CD4-positive, alpha-beta T cell (primary cell): ENCODE data around the gene HABP4. TPM values are rescaled to one million over a fixed set of nuclear protein-coding genes. Genes with fewer than 3 reads are reported as not detected.
"Not testable (repeated sequence)": the region's sequence is repeated elsewhere in the genome, so short reads cannot be mapped to it uniquely, and the experiment has no call there.

ENCODE experiments used
- ATAC-seq: fragments of 200-7000 bp; cut with Tn5 transposase; one replicate; pipeline ENCODE4 v1.10.0; 2022; ENCODE audit warnings: mild to moderate bottlenecking; ENCODE audit not compliant: poor library complexity
- CTCF ChIA-PET: fragments of 350-600 bp; sonication (Branson Sonifier 250); formaldehyde crosslinking; loops from one replicate; lab custom pipeline; 2021; ENCODE audit warnings: antibody characterized with exemption, inconsistent platforms; lab: Charles Lee
- POLR2A ChIA-PET: fragments of 350-600 bp; sonication (Branson Sonifier 250); formaldehyde crosslinking; loops from one replicate; lab custom pipeline; 2021; ENCODE audit warnings: antibody characterized with exemption, inconsistent platforms; lab: Charles Lee
- DNase-seq, 14 experiments: peaks; one replicate each; pipeline ENCODE4 v3.0.0-alpha.2; 2013 to 2020; ENCODE audit warnings: mixed read lengths in 2 of 14
- H3K27ac ChIP-seq, 2 donors: one replicate each; pipeline versions ENCODE4 v1.5.1 to v1.7.0; 2013; ENCODE audit warnings: low read length in 2 of 2, low read depth in 1 of 2, mild to moderate bottlenecking in 1 of 2
- H3K27me3 ChIP-seq, 2 experiments: 1 replicate in 1 of 2; 2 replicates in 1 of 2; pipeline versions ENCODE4 v1.6.1 to v1.7.0; 2013; ENCODE audit warnings: low read length in 2 of 2, control low read depth in 1 of 2, mild to moderate bottlenecking in 1 of 2, moderate library complexity in 1 of 2; ENCODE audit not compliant: insufficient read depth in 2 of 2, control insufficient read depth in 1 of 2
- H3K36me3 ChIP-seq: one replicate; pipeline ENCODE4 v1.6.1; 2013; ENCODE audit warnings: low read length, control low read depth; ENCODE audit not compliant: insufficient read depth
- H3K4me1 ChIP-seq: one replicate; pipeline ENCODE4 v1.6.1; 2013; ENCODE audit warnings: low read length, control low read depth; ENCODE audit not compliant: insufficient read depth
- H3K4me3 ChIP-seq: one replicate; pipeline ENCODE4 v1.5.1; 2013; ENCODE audit warnings: mild to moderate bottlenecking, low read length, moderate library complexity
- H3K9me3 ChIP-seq, 2 experiments: 1 replicate in 1 of 2; 2 replicates in 1 of 2; pipeline versions ENCODE4 v1.6.1 to v1.7.0; 2013; ENCODE audit warnings: low read length in 2 of 2, mild to moderate bottlenecking in 2 of 2, control low read depth in 1 of 2, moderate library complexity in 1 of 2; ENCODE audit not compliant: control insufficient read depth in 1 of 2, insufficient read depth in 1 of 2
- H3K27ac Mint-ChIP-seq: one replicate; pipeline ENCODE4 v1.8.0; 2020; ENCODE audit warnings: mixed read lengths
- H3K27me3 Mint-ChIP-seq: one replicate; pipeline ENCODE4 v1.8.0; 2021; ENCODE audit warnings: mixed read lengths
- H3K36me3 Mint-ChIP-seq: one replicate; pipeline ENCODE4 v1.8.0; 2021; ENCODE audit warnings: low read depth, mixed read lengths
- H3K4me1 Mint-ChIP-seq: one replicate; pipeline ENCODE4 v1.8.0; 2021; ENCODE audit warnings: low read depth, mixed read lengths
- H3K4me3 Mint-ChIP-seq: one replicate; pipeline ENCODE4 v1.8.0; 2020; ENCODE audit warnings: mild to moderate bottlenecking, mixed read lengths
- H3K9me3 Mint-ChIP-seq: one replicate; pipeline ENCODE4 v1.8.0; 2020; ENCODE audit warnings: mixed read lengths
- CTCF ChIP-seq: fragments of 200-600 bp; IDR thresholded peaks from one replicate; pipeline ENCODE4 v1.8.0; 2022; ENCODE audit warnings: antibody characterized with exemption, mild to moderate bottlenecking
- intact Hi-C, 2 experiments: fragments of 100-400 bp; cut with DNase I in 1 of 2; cut with micrococcal nuclease in 1 of 2; formaldehyde crosslinking; loops; one replicate each; pipeline versions ENCODE4 v1.15.1 to v1.9.0; 2023 to 2025; cut with DNase I, micrococcal nuclease
- total RNA-seq, 174 experiments: library from RNA in 2 of 174; stranded (reverse) in 2 of 174; gene quantifications; one replicate each; pipeline ENCODE4 v1.2.3 and lab custom pipeline; 2021 to 2026

The HABP4 gene
- total RNA-seq, 2 experiments from 2014 or later = 29.7 to 31.7 TPM

- no peak overlapping the region for H3K4me3 ChIP-seq
- no peaks in the 10 kb centered on the region for H3K4me1 ChIP-seq
- ChIA-PET POLR2A (no interaction called here), CTCF (interaction anchor here (0.9 kb wide), 1 partner anchor 173 kb away, joined by 3 read pairs; no protein-coding TSS in a partner anchor)
- no peak overlapping the region for H3K4me3 Mint-ChIP-seq
- H3K36me3 Mint-ChIP-seq = no peaks in the 10 kb centered on the region
- H3K36me3 ChIP-seq = no peaks in the 10 kb centered on the region
- no peaks in the 10 kb centered on the region for H3K9me3 ChIP-seq
- H3K9me3 Mint-ChIP-seq = no peaks in the 10 kb centered on the region
- DNase-seq = no peak
- no peaks in the 10 kb centered on the region for H3K4me1 Mint-ChIP-seq
- no peaks in the 10 kb centered on the region for H3K27me3 ChIP-seq
- no peaks in the 10 kb centered on the region for H3K27me3 Mint-ChIP-seq
- H3K27ac Mint-ChIP-seq = no peak overlapping the region
- TF ChIP-seq CTCF = no peak
- intact Hi-C loops = no loop called here
- ATAC-seq = no peak
- no peak overlapping the region for H3K27ac ChIP-seq
Observed at GRCh38 chr9:96500696-96501632, 51.0 kb downstream of the HABP4 start.

GRCh38 chr9:96501633-96502538, 51.9 kb downstream of the HABP4 start:
- Histone ChIP-seq H3K27ac (no peak overlapping the region), H3K4me1 (no peaks in the 10 kb centered on the region), H3K27me3 (no peaks in the 10 kb centered on the region), H3K36me3 (no peaks in the 10 kb centered on the region), H3K9me3 (no peaks in the 10 kb centered on the region), H3K4me3 (no peak overlapping the region)
- H3K4me1 Mint-ChIP-seq = no peaks in the 10 kb centered on the region
- no peaks in the 10 kb centered on the region for H3K36me3 Mint-ChIP-seq
- H3K27me3 Mint-ChIP-seq = no peaks in the 10 kb centered on the region
- ChIA-PET POLR2A (no interaction called here), CTCF (no interaction called here)
- intact Hi-C loops = no loop called here
- no peak overlapping the region for H3K4me3 Mint-ChIP-seq
- H3K27ac Mint-ChIP-seq = no peak overlapping the region
- DNase-seq = no peak
- no peaks in the 10 kb centered on the region for H3K9me3 Mint-ChIP-seq
- ATAC-seq = no peak
- no peak for TF ChIP-seq CTCF

DNA sequence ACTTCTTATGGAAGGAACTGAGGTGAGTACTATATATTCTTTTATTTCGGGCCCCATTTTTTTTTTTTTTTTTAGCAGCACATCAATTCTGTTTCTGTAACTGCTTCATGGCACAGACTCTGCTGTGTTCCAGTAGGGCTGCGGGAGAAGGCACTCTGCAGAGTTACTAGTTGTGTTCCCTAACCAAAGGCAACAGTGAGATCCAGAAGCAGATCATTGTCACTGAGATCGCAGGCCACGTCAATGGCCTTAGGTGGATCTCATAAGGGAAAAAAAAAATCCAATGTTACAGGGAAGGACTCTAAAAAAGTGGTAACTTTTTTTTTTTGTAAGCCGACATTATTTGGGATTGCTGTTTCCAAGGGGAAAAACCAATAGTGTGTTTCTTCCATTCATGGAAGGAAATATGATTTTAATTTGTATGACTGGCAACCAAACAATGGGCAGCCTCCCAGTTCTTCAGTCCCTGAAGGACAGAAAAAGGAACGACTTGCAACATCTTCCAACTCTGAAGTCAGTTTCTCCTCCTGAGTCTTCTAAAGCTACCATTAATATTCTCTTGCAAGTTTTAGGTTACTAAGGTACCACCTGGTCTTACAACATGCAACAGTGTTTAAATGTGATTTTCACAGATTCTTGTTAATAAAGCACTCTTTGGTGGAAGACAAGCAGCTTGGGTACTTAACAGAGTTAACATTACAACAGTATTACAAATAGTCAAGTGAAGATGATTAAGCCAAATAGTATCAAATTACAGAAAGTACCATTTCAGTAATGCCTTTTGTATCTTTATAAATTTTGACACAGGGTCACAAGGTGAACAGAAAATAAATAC, 52.8 kb downstream of the HABP4 start:
- Mint-ChIP-seq H3K27me3 (no peaks in the 10 kb centered on the region), H3K27ac (no peak overlapping the region), H3K9me3 (no peaks in the 10 kb centered on the region), H3K4me3 (no peak overlapping the region), H3K36me3 (no peaks in the 10 kb centered on the region), H3K4me1 (no peaks in the 10 kb centered on the region)
- Histone ChIP-seq H3K4me3 (no peak overlapping the region), H3K9me3 (no peaks in the 10 kb centered on the region), H3K4me1 (no peaks in the 10 kb centered on the region), H3K27me3 (no peaks in the 10 kb centered on the region), H3K36me3 (no peaks in the 10 kb centered on the region), H3K27ac (no peak overlapping the region)
- no peak for DNase-seq
- TF ChIP-seq CTCF = no peak
- intact Hi-C loops = no loop called here
- ChIA-PET POLR2A (no interaction called here), CTCF (no interaction called here)
- no peak for ATAC-seq

GRCh38 chr9:96503374-96503748, 53.4 kb downstream of the HABP4 start:
- H3K4me1 Mint-ChIP-seq, CTCF ChIA-PET, H3K27me3 ChIP-seq, H3K27me3 Mint-ChIP-seq, intact Hi-C loops, H3K9me3 Mint-ChIP-seq, H3K4me3 ChIP-seq, H3K27ac ChIP-seq, H3K36me3 Mint-ChIP-seq, H3K27ac Mint-ChIP-seq, DNase-seq, POLR2A ChIA-PET, ATAC-seq, H3K4me3 Mint-ChIP-seq, H3K36me3 ChIP-seq, H3K4me1 ChIP-seq, H3K9me3 ChIP-seq: not testable (repeated sequence)
